ENCODE measurements around the gene RBMS3.

Gene RBMS3

DNA sequence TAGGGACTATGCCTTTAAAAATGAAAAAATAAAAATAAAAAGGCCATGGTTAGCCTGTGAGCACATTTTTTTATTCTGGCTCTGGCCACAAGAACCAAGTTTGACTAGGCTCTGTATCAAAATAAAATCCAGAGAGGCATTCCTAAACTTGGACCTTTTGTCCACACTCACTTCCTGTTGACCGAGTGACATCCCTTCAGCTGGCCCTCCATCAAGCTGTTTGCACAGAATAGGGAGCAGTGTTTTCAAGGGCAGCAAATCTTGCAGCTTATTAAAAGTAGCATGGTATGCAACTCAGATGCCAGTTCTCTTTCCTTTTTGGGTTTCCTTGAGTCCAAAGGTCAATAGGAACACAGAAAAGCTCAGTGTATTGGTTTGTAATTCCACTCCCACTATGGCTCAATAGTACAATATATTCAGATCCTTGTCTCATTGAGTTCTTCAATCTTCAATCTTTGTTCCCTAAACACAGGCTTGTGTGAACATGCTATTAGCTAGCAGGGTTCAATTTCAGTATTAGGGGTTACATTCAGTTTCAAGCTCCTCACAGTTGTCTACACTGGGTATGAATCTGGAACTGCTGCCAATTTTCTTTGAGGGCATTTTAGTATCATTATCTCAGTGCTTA, 244.5 kb downstream of the RBMS3 start:
- no peak for DNase-seq (ENCODE audit: low spot score)

DNA sequence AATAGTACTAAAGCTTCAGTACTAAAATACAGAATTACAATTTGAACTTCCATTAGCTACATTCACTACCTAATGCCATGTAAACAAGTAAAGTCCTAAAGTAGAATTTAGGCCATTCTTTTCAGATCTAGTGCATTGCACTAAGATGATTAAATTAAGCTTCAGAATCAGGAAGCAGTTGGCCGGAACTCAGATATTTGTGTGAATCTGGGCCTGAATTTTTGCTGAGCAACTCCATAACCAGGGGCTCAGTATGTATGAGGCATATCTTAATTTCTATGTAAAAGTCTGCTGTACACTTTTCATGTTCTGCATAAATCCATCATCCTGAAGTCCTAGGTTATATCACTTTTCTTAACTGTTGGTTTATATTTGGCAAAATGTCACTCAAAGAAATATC, 246.4 kb downstream of the RBMS3 start:
- DNase-seq (ENCODE audit: low spot score): no peak

DNA sequence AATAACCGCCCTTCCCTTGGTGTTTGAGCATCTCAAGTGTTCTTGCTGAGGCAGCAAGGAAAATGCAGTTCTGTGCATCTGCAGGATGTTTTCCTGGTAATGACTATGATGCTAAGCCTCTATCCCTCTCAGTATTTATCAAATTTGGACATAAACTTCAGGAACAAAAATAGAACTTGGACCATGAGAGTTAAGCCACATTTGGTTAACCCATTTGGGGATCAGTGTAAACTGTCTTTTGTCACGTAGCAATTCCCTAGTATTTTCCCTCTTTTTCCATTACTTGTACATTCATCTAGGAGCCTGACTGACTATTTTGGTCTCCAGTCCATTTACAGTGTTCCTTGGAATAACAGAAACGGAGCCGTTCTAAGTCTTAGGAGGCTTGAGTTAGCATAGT, 250.8 kb downstream of the RBMS3 start:
- no peak for DNase-seq (ENCODE audit: low spot score)

DNA sequence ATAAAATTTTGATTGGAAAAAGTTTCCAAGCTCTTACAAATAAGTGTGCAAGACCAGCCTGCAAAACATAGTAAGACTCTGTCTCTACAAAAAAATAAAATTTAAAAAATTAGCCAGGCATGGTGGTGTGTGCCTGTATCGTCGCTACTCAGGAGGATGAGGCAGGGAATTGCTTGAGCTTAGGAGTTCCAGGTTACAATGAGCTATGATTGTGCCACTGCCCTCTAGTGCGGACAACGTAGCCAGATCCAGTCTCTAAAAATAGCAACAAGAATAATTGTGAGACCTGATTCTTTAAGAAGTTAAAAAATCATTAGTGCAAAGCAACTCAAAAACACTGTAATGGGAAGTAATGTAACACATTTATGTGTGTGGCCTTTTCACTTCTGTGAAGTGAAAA, 251.6 kb downstream of the RBMS3 start:
- no peak for DNase-seq (ENCODE audit: low spot score)

DNA sequence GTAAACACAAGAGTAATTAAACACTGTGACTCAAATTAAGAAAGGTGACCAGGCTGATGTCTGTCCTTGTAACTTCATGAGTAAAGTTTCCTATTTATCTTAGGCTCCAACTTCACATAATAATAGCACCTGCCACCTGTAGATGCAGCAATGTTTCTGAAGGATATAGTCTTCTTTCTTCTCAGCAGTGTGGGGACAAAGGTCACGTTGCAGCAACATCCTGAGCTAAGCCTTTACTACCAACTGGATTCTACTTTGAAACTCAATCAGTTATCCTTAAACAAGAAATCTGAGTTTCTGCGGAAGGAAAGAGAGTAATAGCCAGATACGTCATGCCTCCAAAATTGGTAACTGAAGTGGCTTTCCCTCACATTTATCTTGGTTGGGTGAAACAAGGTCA, 253.1 kb downstream of the RBMS3 start:
- DNase-seq (ENCODE audit: low spot score): no peak

DNA sequence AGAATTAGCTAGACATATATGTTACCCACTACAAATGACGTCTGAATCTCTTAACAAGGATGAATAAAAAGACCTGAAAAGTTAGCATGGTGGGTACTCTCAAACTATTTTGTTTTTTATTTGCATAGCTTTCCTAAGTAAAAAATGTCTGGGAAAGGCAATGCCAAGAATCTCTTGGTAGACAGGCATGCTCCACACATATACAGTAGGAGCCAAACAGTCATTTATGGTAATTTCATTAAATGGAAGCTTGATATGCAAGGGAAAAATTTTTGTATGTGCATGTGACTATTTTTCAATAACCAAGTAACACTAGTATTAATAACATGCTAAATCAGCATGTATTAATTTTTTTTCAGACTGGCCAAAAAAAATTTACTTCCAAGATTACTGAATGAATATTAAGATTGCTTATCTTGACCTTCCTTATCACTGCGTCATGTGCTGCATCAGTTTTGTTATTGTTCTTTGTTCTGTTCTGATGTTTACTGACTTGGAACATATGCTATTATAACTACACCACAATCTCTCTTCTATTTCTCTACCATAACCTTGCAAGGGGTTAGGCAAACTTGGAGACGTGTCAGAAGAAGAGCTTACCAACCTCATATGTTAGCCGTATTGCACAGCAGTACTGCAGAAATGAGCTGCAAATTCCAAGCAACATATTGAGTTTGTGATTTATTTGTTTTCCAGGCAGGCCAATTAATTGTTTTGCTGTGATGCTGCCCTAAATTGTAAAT, 255.3 kb downstream of the RBMS3 start:
- no peak for DNase-seq (ENCODE audit: low spot score)

DNA sequence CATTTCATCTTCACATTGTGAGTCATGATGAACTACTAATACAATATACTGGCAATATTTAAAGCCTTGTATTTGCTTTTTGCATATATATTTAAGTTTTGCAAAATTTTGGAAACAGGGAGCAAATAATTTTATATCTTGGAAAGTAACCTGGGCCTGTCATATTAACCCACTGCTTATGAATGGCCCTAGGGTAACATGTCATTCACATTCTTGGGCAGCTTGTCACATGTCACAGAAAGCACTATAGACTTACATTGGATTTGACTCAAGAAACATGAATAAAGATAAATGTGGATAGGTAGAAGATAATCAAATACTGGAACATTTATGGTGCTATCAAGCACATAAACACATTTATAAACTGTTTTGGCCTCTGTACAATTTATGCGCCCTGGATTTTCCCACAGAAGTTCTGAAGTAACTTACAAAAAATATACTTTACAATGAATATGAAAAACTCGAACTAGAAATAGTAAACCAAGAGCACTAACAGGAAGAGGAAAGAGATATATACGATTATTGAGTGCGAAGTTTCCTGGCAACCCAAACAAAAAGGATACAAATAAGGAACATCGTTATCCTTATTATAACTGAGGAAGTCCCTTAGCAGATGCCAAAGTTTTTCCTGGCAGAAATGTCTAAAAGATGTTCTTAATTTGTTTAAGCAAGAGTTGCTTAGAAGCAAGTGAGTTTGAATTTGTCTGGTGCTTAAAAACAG, 257.2 kb downstream of the RBMS3 start:
- no peak for DNase-seq (ENCODE audit: low spot score)

DNA sequence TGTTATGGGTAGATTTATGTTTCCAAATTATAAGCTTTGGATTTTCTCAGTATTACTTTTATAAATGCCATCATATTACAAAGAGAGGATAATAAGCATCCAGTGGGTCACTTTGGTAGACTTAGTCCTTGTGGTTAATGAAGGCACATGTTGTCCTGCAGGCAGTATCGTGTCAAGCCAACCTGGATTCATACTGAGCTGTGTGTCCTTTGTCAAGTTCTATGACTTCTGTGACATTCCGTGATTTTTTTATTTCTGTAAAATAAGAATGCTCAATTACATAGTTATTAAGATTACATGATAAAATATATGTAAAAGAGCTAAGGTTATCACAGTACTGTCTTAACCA, 257.7 kb downstream of the RBMS3 start:
- no peak for DNase-seq (ENCODE audit: low spot score)

DNA sequence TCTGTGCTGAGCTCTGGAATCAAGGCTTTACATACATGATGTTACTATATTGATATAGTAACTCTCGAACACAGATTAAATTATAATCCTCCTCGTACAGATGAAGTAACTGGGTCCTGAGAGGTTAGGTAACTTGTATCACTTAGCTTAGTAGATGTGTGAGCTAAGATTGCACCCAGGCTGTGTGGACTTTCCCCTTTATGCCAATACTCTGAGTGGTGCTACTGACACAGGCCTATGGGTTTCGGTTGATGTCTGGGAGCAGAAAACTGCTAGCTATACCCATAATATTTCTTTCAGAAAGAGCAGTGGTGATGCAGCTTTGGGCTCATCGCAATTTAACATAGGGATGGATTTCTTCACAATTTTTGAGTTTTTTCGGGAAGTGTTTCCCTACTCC, 259.7 kb downstream of the RBMS3 start:
- no peak for DNase-seq (ENCODE audit: low spot score)

DNA sequence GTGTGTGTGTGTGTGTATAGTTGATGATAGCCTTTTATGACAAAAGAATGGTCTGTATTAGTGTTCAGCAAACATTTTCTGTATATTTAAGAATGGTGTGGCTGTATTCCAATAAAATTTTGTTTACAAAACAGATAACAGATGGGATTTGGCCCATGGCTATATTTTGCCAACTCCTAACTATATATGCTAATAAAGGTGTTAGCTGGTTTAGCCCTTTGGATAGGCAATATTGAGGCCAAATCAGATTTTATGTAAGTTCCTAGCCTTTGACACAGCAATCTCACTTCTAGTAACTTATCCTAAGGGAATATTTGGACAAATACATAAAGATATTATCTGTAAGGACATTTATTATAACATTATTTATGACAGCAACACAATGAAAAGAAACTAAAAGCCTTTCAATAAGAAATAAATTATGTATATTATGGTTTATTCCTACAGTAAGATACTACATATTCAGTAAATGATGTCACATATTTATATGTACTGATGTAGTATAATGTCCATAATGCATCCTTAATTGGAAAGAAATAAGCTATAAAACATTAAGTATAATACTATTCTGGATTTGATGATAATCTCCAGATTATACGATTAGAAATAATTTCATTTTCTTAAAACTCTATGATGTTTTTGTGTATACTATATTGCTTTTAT, 264.0 kb downstream of the RBMS3 start:
- no peak for DNase-seq (ENCODE audit: low spot score)

DNA sequence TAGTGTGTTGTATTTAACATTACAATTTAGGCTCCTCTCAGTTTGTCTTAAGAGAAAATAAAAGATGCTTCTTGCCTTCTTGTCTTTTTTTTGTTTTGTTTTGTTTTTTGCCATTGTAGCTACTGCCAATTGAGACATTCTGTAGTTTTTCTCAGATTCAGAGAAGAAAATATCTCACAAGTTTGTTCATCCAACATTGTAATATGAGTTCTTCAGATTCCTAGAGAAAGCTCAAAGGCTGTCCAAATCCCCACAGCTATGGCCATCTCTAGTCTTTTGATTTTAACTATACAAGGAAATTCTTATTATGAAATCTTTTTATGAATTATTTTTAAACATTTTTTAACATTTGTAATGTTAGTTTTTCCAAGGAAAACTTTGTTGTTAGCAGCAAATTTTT, 264.7 kb downstream of the RBMS3 start:
- DNase-seq (ENCODE audit: low spot score): no peak

DNA sequence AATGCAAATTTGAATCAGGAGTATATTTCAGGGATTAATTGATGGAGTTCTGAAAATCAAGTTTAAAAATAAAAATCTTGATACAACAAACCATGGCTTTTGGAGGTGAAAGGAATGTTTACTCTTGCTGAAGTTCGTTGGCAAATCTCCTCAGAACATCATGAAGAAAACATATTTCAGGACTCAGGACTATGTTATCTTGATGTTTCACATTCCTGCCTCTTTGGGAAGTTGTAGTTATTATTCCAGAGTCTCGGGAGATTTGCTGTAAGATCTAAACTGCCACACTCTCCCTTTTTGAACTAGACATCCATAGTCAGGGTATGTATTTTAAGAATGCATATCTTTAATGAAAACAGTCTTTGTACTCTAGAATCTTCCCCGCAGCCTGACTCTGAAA, 271.2 kb downstream of the RBMS3 start:
- no peak for DNase-seq (ENCODE audit: low spot score)

DNA sequence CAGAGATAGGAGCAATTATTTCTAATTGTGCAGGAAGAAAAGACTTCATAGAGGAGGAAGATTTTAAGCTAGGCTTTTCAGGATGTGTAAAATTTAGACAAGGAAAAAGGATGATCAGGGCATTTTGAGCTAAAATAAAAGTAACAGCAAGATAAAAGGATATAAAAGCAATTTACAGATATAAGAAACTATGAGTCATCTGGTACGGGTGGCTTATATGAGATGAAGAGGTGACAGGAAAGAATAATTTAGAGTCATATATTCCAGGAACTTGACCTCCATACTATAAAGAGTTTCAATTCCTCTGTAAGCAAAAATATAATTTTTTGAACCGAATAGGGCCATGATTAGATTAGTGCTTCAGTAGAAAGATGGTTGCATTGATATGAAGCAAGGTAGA, 273.7 kb downstream of the RBMS3 start:
- DNase-seq (ENCODE audit: low spot score): no peak

DNA sequence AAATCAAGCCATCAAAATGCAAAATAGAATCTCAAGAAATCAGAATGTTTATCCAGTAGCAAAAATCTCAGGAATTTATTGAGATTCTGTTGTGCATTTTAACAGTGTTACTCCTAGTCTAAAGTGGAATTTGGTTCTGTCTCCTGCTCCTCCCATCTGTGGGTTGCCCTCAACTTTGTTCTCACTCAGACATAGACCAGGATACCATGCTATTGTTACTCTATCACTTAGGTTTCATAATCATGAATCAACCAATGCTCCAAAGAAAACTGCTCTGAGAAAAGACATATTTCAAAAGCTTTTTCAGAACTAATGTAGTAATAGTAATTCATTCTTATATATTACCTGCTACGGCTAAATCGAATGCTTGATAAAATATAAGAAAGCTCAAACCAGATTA, 274.7 kb downstream of the RBMS3 start:
- DNase-seq (ENCODE audit: low spot score): no peak

DNA sequence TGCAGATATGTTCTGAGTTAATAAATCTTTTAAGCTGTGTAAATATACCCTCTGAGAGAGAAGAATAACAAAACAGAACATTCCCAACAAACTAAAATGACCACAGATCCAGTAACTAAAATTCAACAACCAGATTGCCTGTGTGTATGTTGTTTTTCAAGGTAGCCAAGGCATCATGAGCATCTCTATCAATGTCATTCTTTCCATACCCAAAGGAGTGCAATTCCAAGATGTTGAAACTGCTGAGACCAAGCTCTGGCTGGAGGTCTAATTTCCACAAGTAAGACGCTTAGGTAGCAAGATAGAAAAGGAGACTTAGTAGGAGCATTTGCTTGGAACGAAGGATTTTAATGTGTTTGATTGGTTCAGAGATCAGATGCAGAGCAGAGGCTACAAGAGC, 276.3 kb downstream of the RBMS3 start:
- no peak for DNase-seq (ENCODE audit: low spot score)

DNA sequence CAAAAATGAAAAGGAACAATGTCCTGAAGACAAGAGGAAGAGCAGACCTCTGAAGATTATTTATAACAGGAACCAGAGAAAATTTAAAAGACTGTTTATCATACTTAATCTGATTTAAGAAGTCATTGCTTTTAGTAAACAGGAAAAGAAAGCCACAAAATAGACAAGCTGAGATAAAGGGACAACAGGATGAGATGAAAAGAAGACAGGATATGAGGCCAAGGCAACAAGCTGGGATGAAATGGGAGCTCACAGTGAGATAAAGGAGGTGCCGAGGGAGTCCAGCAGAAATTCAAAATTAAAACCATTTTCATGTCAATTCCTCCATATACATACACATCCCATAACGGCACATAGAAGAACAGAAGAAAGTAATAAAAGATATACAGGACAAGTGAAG, 277.0 kb downstream of the RBMS3 start:
- no peak for DNase-seq (ENCODE audit: low spot score)

DNA sequence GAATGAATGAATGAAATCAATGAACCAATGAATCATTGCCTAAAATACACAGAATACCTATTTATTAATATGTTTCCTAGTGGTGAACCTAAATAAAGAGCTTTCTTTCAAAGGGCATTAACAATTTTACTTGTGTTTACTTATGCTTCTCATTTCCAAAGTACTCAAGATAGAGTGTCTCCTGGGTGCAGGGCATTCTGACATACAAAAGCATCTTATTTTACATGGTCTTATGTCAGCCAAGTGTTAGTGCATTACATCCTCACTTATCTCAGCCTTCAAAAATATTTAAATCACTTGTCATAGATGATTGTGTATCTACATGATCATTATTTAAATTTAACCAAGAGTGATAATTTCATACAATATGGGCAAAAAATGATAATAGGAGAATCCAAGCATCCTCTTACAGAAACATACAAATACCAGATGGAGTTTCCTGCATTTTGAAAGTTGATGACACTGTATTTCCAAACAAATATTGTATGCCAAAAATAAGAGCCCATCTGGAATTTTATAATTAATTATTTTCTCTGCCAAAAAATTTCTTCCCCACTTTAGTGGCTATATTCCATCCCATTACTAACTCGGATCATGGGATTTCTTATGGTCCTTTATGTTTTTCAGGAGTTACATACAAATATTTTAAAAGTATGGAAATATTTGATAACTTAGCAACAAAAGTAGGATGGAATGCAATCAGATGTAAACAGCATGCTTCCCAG, 279.0 kb downstream of the RBMS3 start:
- no peak for DNase-seq (ENCODE audit: low spot score)

DNA sequence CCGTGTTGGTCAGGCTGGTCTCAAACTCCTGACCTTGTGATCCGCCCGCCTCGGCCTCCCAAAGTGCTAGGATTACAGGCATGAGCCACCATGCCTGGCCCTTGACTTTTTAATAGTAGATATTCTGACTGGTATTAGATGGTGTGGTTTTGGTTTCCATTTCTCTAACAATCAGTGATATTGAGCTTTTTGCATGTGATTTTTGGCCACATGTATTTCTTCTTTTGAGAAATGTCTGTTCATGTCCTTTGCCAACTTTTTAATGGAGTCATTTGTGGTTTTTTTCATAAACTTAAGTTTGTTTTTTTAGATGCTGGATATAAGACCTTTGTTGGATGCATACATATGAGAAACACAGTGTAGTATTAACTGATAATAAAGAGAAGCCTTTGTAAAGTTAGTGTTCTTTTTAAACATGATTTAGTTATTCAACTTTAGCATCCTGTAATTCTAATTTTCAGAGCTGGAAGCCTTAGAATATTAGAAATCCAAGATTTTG, 280.8 kb downstream of the RBMS3 start:
- no peak for DNase-seq (ENCODE audit: low spot score)

DNA sequence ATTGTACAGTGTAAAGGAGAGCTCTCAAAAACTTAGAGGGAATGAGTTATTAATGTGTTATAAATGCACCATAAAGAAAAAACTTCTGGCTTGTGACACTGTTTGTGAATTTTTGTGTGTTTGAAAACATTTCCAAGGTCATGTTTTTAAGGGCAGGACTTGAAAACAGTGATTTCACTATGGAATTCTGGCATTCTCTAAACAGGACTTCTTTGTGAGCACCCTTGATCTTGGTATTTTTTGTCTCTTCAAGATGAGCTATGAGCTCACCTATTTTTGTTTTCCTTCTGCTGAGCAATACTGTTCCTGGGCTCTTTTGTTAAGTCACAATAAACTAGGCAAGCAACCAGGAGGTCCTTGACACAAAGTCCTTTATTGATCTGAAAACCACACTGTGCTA, 284.4 kb downstream of the RBMS3 start:
- no peak for DNase-seq (ENCODE audit: low spot score)

DNA sequence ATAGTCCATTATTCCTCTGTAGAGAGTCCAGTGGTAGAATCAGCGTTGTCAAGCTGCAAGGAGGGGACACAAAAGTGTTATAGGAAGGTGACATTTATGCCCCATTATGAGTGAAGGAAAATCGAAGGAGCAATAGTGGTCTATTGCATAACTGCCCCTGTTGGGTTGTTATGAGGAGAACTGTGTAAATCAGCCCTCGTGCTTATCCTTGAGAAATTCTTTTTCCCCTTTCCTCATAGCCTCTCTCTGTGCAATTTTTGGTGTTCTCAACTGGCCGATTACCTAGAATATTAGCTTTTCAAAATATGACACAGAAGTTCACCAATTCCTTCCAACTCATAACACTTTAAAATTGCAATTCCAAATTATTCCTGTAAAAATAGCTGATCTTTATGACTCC, 286.6 kb downstream of the RBMS3 start:
- no peak for DNase-seq (ENCODE audit: low spot score)

DNA sequence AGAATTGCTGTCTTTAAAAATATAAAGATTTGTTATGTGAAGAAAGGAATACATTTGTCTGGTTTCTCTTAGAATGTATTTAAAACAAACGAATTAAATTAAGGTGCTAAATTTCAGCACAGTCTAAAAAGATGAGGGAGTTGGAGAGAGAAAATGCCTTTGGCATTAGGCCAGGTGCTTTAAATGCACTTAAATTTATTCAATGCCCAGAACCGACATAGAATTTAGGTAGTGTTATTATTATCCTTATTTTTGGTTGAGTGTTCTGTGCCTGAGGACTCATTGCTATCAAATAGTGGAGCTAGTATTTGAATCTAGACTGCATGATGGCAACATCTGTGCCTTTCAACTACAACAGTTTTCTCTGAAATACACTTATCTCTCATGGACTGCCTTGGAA, 287.5 kb downstream of the RBMS3 start:
- DNase-seq (ENCODE audit: low spot score): no peak

DNA sequence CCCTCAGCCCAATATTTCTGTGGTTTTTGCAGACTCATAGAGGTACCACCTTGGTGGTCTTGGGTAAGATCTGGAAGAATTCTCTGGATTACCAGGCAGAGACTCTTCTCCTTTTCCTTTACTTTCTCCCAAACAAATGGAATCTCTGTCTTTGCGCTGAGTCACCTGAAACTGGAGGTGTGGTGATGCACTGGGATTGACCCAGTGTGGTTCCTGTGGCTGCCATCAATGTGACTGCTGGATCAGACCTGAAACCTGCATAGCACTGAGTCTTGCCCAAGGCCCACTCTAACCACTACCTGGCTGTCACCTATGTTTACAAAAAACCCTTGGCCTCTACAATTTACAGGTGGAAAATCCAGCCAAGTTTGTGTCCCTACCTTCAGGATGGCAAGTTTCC, 295.3 kb downstream of the RBMS3 start:
- DNase-seq (ENCODE audit: low spot score): no peak

All from RKO (cell line).